Measurements from ENCODE around the gene HPCAL1. TPM values are rescaled to one million over a fixed set of nuclear protein-coding genes. Genes with fewer than 3 reads are reported as not detected.

Gene HPCAL1
- total and polyA plus RNA-seq, 2 donors (not counting 1 experiment from before 2014, with no cell fraction given): 60.3 to 65.1 TPM

- peaks cover 14% of the 10 kb centered on the region for H3K27me3 Mint-ChIP-seq
- no peaks in the 10 kb centered on the region for H3K9me3 Mint-ChIP-seq (ENCODE audit: insufficient read depth)
- H3K36me3 ChIP-seq (replicated peaks in 1 of 2; ENCODE audit: control extremely low read depth in 1 of 2, control insufficient read depth in 1 of 2, extremely low read depth in 1 of 2, insufficient read depth in 2 of 2, low read length in 1 of 2): no peaks in the 10 kb centered on the region
- H3K79me2 ChIP-seq (ENCODE audit: control insufficient read depth, insufficient read depth, low read length): no peaks in the 10 kb centered on the region
- no peak overlapping the region for H2AFZ ChIP-seq (ENCODE audit: insufficient read depth, low read depth, low read length, poor library complexity, severe bottlenecking)
- WGBS (ENCODE audit: insufficient coverage): 69% methylated on average over 17 of the region's 17 CpGs
- intact Hi-C loops (cut with micrococcal nuclease): no loop called here
- no peaks in the 10 kb centered on the region for H4K20me1 ChIP-seq (ENCODE audit: control insufficient read depth, insufficient read depth, low read length, poor library complexity, severe bottlenecking)
- H3K27ac Mint-ChIP-seq: no peak overlapping the region
- no peak for DNase-seq
- H3K4me2 ChIP-seq (replicated peaks; ENCODE audit: low read depth, low read length, poor library complexity, severe bottlenecking): no peak overlapping the region
- no peak overlapping the region for H3K9ac ChIP-seq (ENCODE audit: low read length)
- H3K27ac ChIP-seq (ENCODE audit: low read length in 2 of 2): no peak overlapping the region
- H3K4me1 Mint-ChIP-seq: no peaks in the 10 kb centered on the region
- H3K4me3 Mint-ChIP-seq: no peak overlapping the region
- peaks cover 0 to 7% (median 0%) of the 10 kb centered on the region in 4 experiments for H3K27me3 ChIP-seq (replicated peaks in 1 of 4; ENCODE audit: control extremely low read depth in 1 of 4, control insufficient read depth in 3 of 4, insufficient read depth in 4 of 4, low read length in 3 of 4)
- H3K9me3 ChIP-seq (ENCODE audit: control extremely low read depth in 1 of 3, control insufficient read depth in 2 of 3, insufficient read depth in 1 of 3, low read length in 2 of 3): no peaks in the 10 kb centered on the region
- no peak overlapping the region for H3K4me3 ChIP-seq (ENCODE audit: control extremely low read depth in 1 of 5, extremely low read depth in 1 of 5, insufficient read depth in 1 of 5, low read depth in 2 of 5, low read length in 4 of 5)
- no peaks in the 10 kb centered on the region for H3K4me1 ChIP-seq (ENCODE audit: control insufficient read depth in 2 of 2, insufficient read depth in 2 of 2, low read length in 2 of 2)
- TF ChIP-seq, protein P1, sequence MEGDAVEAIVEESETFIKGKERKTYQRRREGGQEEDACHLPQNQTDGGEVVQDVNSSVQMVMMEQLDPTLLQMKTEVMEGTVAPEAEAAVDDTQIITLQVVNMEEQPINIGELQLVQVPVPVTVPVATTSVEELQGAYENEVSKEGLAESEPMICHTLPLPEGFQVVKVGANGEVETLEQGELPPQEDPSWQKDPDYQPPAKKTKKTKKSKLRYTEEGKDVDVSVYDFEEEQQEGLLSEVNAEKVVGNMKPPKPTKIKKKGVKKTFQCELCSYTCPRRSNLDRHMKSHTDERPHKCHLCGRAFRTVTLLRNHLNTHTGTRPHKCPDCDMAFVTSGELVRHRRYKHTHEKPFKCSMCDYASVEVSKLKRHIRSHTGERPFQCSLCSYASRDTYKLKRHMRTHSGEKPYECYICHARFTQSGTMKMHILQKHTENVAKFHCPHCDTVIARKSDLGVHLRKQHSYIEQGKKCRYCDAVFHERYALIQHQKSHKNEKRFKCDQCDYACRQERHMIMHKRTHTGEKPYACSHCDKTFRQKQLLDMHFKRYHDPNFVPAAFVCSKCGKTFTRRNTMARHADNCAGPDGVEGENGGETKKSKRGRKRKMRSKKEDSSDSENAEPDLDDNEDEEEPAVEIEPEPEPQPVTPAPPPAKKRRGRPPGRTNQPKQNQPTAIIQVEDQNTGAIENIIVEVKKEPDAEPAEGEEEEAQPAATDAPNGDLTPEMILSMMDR (IDR thresholded peaks at IDR 0.05): no peak
- no peak for TF ChIP-seq EZH2 (IDR thresholded peaks at IDR 0.05; ENCODE audit: borderline replicate concordance, insufficient read depth, low read depth, low read length, poor library complexity, severe bottlenecking)
- ChIA-PET CTCF (no interaction called here), POLR2A (no interaction called here)
- ATAC-seq (ENCODE audit: low read depth): no peak
Measured at GRCh38 chr2:10256515-10257031, 46.1 kb upstream of the HPCAL1 start.

GRCh38 chr2:10257036-10257435, 45.7 kb upstream of the HPCAL1 start:
- Histone ChIP-seq H3K9me3 (ENCODE audit: control extremely low read depth in 1 of 3, control insufficient read depth in 2 of 3, insufficient read depth in 1 of 3, low read length in 2 of 3) (no peaks in the 10 kb centered on the region), H2AFZ (ENCODE audit: insufficient read depth, low read depth, low read length, poor library complexity, severe bottlenecking) (no peak overlapping the region), H4K20me1 (ENCODE audit: control insufficient read depth, insufficient read depth, low read length, poor library complexity, severe bottlenecking) (no peaks in the 10 kb centered on the region), H3K27me3 (replicated peaks in 1 of 4; ENCODE audit: control extremely low read depth in 1 of 4, control insufficient read depth in 3 of 4, insufficient read depth in 4 of 4, low read length in 3 of 4) (peaks cover 0 to 10% (median 0%) of the 10 kb centered on the region in 4 experiments), H3K9ac (ENCODE audit: low read length) (no peak overlapping the region), H3K4me1 (ENCODE audit: control insufficient read depth in 2 of 2, insufficient read depth in 2 of 2, low read length in 2 of 2) (no peaks in the 10 kb centered on the region), H3K4me3 (ENCODE audit: control extremely low read depth in 1 of 5, extremely low read depth in 1 of 5, insufficient read depth in 1 of 5, low read depth in 2 of 5, low read length in 4 of 5) (no peak overlapping the region), H3K36me3 (replicated peaks in 1 of 2; ENCODE audit: control extremely low read depth in 1 of 2, control insufficient read depth in 1 of 2, extremely low read depth in 1 of 2, insufficient read depth in 2 of 2, low read length in 1 of 2) (no peaks in the 10 kb centered on the region), H3K4me2 (replicated peaks; ENCODE audit: low read depth, low read length, poor library complexity, severe bottlenecking) (no peak overlapping the region), H3K79me2 (ENCODE audit: control insufficient read depth, insufficient read depth, low read length) (no peaks in the 10 kb centered on the region), H3K27ac (ENCODE audit: low read length in 2 of 2) (no peak overlapping the region)
- intact Hi-C loops (cut with micrococcal nuclease): no loop called here
- ATAC-seq (ENCODE audit: low read depth) (no peak), DNase-seq (no peak)
- CTCF ChIA-PET: no interaction called here
- H3K27ac Mint-ChIP-seq: no peak overlapping the region
- H3K4me1 Mint-ChIP-seq: no peaks in the 10 kb centered on the region
- no peaks in the 10 kb centered on the region for H3K9me3 Mint-ChIP-seq (ENCODE audit: insufficient read depth)
- TF ChIP-seq, protein P1 (IDR thresholded peaks at IDR 0.05): no peak
- TF ChIP-seq EZH2 (IDR thresholded peaks at IDR 0.05; ENCODE audit: borderline replicate concordance, insufficient read depth, low read depth, low read length, poor library complexity, severe bottlenecking): no peak
- POLR2A ChIA-PET: no interaction called here
- WGBS (ENCODE audit: insufficient coverage): 81% methylated on average over 5 of the region's 9 CpGs
- no peak overlapping the region for H3K4me3 Mint-ChIP-seq
- peaks cover 14% of the 10 kb centered on the region for H3K27me3 Mint-ChIP-seq
